C4-2B (cell line): ENCODE data around the gene ATR.
"Not testable (repeated sequence)": the region's sequence is repeated elsewhere in the genome, so short reads cannot be mapped to it uniquely, and the experiment has no call there.

ENCODE experiments used
- CTCF ChIP-seq: fragments of 450-650 bp; conservative IDR thresholded peaks from 2 replicates; pipeline ENCODE4 v1.5.1; 2017; ENCODE audit warnings: mild to moderate bottlenecking
- ZFX ChIP-seq: fragments of 450-650 bp; IDR thresholded peaks from 2 replicates; pipeline ENCODE4 v1.6.1; 2017

DNA sequence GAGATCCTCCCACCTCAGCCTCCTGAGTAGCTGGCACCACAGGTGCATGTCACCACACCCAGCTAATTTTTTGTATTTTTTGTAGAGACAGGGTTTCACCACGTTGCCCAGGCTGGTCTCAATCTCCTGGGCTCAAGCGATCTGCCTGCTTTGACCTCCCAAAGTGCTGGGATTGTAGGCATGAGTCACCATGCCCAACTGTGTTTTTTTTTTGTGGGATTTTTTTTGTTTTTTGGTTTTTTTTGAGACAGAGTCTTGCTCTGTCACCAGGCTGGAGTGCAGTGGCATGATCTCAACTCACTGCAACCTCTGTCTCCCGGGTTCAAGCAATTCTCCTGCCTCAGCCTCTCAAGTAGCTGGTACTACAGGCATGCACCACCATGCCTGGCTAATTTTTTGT, 9.1 kb downstream of the ATR start:
- TF ChIP-seq ZFX, CTCF: not testable (repeated sequence)
